ENCODE results near the gene REL. TPM values are rescaled to one million over a fixed set of nuclear protein-coding genes. Genes with fewer than 3 reads are reported as not detected.
"Not testable (repeated sequence)": the region's sequence is repeated elsewhere in the genome, so short reads cannot be mapped to it uniquely, and the experiment has no call there.

REL gene
- polyA plus RNA-seq, 3 donors, result 7.8 to 10.3 (median 8.5) TPM

GRCh38 chr2:60898567-60898966, 17.2 kb downstream of the REL start:
- DNase-seq (ENCODE audit: extremely low read depth in 1 of 11, low read depth in 9 of 11, low spot score in 4 of 11), result no peak

- DNase-seq (ENCODE audit: extremely low read depth in 1 of 11, low read depth in 9 of 11, low spot score in 4 of 11), result no peak
Measured at GRCh38 chr2:60899230-60899891, 18.0 kb downstream of the REL start.

- no peak for DNase-seq (ENCODE audit: extremely low read depth in 1 of 11, low read depth in 9 of 11, low spot score in 4 of 11)
Measured at GRCh38 chr2:60899892-60900249, 18.5 kb downstream of the REL start.

DNA sequence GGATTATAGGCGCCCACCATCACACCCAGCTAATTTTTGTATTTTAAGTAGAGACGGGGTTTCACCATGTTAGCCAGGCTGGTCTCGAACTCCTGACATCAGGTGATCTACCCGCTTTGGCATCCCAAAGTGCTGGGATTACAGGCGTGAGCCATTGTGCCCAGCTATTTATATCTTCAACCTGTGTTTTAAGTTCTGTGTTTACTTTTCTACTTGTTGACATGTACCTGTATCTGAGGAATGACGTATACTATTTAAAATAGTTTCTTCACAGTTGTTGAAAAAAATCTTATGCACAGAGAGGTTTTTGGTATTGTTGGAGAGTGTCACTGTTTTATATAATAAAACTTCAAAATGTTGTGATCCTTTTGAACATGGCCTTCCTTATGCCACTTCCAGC, 19.9 kb downstream of the REL start:
- not testable (repeated sequence) for DNase-seq (ENCODE audit: extremely low read depth in 1 of 11, low read depth in 9 of 11, low spot score in 4 of 11)

GRCh38 chr2:60905867-60906266, 24.5 kb downstream of the REL start:
- not testable (repeated sequence) for DNase-seq (ENCODE audit: extremely low read depth in 1 of 11, low read depth in 9 of 11, low spot score in 4 of 11)

DNA sequence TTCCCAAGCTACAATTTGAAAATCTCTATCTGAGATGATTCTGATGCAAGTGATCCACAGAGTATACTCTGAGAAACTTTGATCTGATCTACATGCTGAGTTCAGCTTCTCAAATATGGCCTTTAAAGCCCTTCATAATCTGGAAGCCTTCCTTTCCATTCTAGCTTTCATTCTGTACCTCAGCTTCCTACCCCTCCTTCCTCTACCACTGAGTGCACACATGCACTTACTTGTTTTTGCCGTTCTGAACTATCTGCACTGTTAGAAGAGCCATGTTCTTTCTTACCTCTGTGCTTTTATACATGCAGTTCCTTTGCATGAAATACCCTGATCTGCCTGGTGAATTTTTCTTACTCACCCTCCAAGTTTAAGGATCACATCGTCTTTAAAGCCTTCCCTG, 25.0 kb downstream of the REL start:
- DNase-seq (ENCODE audit: extremely low read depth in 1 of 11, low read depth in 9 of 11, low spot score in 4 of 11), result no peak

DNA sequence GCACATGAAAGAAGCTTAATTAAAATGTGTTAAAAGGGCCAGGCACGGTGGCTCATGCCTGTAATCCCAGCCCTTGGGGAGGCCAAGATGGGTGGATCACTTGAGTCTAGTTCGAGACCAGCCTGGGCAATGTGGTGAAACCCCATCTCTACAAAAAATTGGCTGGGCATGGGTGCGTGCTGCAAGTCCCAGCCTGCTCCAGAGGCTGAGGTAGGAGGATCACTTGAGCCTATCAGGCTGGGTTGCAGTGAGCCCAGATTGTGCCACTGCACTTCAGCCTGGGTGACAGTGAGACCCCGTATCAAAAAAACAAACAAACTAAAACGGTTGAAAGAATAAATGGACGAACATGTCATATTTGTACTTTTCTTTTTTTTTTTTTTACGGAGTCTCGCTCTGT, 26.0 kb downstream of the REL start:
- no peak for DNase-seq (ENCODE audit: extremely low read depth in 1 of 11, low read depth in 9 of 11, low spot score in 4 of 11)

- DNase-seq (ENCODE audit: extremely low read depth in 1 of 11, low read depth in 9 of 11, low spot score in 4 of 11), result no peak
Measured at GRCh38 chr2:60925994-60926740, 44.8 kb downstream of the REL start.

DNA sequence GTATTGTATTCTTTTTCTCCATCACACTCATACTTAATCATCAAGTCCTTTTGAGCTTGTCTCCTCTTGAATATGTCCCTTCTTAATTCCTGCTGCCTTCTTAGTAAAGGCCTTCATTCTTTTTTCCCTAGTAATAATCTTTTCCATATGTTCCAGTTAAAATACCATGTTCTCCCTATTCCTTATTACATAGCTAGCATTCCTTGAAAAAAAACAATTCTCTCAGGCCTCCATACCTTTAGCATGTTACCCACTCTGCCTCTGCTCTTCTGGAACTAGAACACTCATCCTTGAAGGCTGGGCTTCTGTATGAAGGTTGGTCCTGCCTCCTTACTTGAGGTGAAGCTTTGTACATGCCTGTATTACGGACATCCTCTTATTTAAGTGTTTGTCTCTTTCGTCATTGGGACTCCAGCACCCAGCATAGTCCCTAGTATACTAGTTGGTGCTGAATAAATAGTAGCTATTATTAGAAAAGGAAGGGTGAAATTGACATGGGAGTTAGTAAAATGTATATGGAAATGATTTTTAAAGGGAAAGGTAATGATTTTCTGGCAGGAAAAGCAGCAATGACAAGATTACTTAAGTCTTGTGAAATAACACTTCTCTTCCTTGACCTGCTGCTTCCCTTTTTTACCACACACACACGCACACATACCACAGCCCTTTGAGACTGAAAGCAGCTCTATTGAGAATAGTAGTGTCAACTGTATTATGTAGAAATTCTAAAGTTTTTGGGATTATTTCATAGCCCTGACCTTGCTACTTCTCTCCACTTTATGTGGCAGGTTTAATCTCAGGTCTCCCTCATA, 45.6 kb downstream of the REL start:
- DNase-seq (ENCODE audit: extremely low read depth in 1 of 11, low read depth in 9 of 11, low spot score in 4 of 11), result no peak

DNA sequence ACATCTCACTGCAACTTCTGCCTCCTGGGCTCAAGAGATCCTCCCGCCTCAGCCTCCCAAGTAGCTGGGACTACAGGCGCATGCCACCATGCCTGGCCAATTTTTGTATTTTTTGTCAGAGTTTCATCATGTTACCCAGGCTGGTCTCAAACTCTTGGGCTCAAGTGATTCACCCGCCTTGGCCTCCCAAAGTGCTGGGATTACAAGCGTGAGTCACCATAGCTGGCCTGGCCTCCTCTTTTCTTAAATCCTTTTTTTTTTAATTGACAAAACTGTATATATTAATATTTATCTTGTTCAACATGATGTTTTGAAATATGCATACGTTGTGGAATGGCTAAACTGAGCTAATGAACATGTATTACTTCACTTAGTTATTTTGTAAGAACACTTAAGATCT, 50.7 kb downstream of the REL start:
- not testable (repeated sequence) for DNase-seq (ENCODE audit: extremely low read depth in 1 of 11, low read depth in 9 of 11, low spot score in 4 of 11)

- no peak for DNase-seq (ENCODE audit: extremely low read depth in 1 of 11, low read depth in 9 of 11, low spot score in 4 of 11)
Measured at GRCh38 chr2:60932954-60933353, 51.6 kb downstream of the REL start.

DNA sequence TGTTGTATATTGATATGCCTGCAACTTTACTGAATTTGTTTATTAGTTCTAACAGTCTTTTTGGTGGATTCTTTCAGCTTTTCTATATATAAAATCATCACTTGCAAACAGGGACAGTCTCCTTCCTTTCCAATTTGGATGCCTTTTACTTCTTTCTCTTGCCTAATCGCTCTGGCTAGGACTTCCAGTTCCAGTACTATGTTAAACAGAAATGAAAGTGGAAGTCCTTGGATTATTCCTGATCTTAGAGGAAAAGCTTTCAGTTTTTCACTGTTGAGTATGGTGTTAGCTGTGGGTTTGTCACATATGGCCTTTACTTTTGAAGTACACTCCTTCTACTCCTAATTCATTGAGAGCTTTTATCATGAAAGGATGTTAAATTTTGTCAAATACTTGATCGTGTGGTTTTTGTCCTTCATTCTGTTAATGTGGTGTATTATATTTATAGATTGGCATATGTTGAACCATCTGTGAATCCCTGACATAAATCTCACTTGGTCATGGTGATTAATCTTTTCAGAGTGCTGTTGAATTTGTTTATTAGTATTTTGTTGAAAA, 52.9 kb downstream of the REL start:
- DNase-seq (ENCODE audit: extremely low read depth in 1 of 11, low read depth in 9 of 11, low spot score in 4 of 11), result no peak

- DNase-seq (ENCODE audit: extremely low read depth in 1 of 11, low read depth in 9 of 11, low spot score in 4 of 11), result no peak
Measured at GRCh38 chr2:60936757-60937156, 55.4 kb downstream of the REL start.

GRCh38 chr2:60938301-60938700, 56.9 kb downstream of the REL start:
- DNase-seq (ENCODE audit: extremely low read depth in 1 of 11, low read depth in 9 of 11, low spot score in 4 of 11), result no peak

DNA sequence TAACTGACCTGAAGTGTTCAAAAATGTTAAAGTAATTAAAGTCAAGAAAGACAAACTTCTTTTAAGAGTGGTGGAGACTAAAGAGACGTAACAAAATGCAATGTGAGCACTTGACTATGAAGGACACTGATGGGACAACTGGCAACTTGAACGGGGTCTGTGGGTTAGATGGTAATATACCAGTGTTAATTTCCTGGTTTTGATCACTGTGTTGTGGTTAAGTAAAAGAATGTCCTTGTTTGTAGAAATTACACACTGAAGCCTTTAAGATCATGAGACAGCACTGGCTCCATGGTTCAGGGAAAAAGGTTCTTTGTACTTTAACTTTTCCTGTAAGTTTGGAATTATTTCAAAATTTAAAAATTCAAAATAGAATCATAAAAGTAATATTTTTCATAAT, 58.2 kb downstream of the REL start:
- no peak for DNase-seq (ENCODE audit: extremely low read depth in 1 of 11, low read depth in 9 of 11, low spot score in 4 of 11)

GRCh38 chr2:60945341-60945740, 64.0 kb downstream of the REL start:
- no peak for DNase-seq (ENCODE audit: extremely low read depth in 1 of 11, low read depth in 9 of 11, low spot score in 4 of 11)

- no peak for DNase-seq (ENCODE audit: extremely low read depth in 1 of 11, low read depth in 9 of 11, low spot score in 4 of 11)
Measured at GRCh38 chr2:60947056-60947455, 65.7 kb downstream of the REL start.

DNA sequence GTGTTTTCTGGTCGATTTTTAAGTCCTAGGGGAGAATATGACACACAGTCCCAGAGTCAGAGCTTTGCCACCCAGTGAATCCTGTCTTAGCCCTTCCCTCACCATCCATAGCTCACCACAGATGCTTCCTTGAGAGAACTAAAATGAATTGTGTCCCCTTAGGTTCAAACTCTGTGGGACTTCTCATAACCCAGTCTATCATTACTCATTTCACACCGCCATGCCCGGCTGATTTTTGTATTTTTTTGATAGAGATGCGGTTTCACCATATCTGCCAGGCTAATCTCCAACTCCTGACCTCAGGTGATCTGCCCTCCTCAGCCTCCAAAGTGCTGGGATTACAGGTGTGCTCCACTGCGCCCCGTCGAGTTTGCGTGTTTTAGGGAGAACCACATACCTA, 66.8 kb downstream of the REL start:
- DNase-seq (ENCODE audit: extremely low read depth in 1 of 11, low read depth in 9 of 11, low spot score in 4 of 11), result no peak

DNA sequence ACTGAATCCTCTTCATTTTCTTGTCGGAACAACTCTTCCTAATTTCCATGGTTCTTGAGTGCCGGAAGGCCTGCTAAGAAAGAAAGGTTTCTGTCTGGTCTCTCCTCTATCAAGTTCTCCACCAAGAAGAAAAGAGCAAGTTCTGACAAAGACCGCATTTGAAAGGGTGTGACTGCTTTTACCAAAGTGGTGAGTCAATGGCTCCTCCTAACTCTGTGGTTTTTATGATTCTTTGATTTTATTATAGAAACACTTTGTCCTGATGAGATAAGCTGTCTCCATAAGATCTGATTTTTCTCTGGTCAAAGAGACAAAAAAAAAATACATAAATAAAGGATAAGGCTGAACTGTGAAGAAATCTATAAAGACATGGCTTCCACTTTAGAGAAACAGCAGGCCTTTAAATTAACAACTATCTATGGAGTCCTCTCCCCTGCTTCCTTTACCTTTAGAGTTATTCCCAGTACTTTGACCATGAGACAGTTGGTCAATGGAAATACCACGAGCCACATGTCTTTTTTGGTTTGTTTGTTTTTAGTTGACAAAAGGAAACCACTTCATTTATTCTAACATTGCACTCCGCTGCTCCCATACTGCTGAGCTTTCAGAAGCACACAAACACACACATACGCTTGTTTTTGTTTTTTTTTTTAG, 67.7 kb downstream of the REL start:
- no peak for DNase-seq (ENCODE audit: extremely low read depth in 1 of 11, low read depth in 9 of 11, low spot score in 4 of 11)
